GM18868 (cell line): Measurements from ENCODE around the gene RRAD.
A peak's percentile ranks its signal among the peaks of the same experiment; 100 is the strongest.
"Not testable (repeated sequence)": the region's sequence is repeated elsewhere in the genome, so short reads cannot be mapped to it uniquely, and the experiment has no call there.

Source experiments
- ATAC-seq: cut with Tn5 transposase; IDR thresholded peaks from one replicate; pipeline ENCODE4 v1.9.1; 2021; ENCODE audit warnings: mild to moderate bottlenecking, moderate library complexity; ENCODE audit not compliant: unreplicated experiment

RRAD gene, protein sequence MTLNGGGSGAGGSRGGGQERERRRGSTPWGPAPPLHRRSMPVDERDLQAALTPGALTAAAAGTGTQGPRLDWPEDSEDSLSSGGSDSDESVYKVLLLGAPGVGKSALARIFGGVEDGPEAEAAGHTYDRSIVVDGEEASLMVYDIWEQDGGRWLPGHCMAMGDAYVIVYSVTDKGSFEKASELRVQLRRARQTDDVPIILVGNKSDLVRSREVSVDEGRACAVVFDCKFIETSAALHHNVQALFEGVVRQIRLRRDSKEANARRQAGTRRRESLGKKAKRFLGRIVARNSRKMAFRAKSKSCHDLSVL

DNA sequence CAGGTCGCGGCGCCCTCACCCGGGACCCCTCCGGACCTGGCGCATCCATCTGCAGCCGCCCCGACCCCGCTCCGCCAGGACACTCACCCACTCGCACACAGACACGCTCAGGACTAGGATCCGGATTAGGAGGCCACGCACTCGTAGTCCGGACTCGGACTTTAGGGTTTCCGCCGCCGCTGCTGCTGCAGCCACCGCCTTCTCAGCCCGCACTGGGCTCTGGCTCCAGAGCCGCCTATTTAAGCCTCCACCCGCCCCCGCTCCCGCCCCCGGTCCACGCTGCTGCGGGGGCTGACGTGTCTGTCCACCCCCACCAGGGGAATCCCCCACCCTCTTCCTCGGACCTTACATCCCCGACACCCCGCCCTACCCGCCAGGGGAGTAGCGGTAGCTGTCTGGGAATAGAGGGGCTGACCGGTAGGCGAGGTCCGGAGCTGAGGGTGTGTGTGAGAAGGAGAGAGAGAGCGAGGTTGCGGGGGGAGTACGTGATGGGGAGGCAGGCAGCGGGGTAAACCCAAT lies at the start of gene RRAD:
Gene RRAD (minus strand): TSS at position 214 of the 519 bp plus-strand sequence. CDS start 356 bp downstream, outside the sequence.
- no peak for ATAC-seq

DNA sequence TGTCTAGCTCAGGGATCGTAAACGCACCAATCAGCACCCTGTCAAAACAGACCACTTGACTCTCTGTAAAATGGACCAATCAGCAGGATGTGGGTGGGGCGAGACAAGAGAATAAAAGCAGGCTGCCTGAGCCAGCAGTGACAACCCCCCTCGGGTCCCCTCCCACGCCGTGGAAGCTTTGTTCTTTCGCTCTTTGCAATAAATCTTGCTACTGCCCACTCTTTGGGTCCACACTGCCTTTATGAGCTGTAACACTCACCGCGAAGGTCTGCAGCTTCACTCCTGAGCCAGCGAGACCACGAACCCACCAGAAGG lies 49.6 kb upstream of the RRAD start:
- ATAC-seq = not testable (repeated sequence)

DNA sequence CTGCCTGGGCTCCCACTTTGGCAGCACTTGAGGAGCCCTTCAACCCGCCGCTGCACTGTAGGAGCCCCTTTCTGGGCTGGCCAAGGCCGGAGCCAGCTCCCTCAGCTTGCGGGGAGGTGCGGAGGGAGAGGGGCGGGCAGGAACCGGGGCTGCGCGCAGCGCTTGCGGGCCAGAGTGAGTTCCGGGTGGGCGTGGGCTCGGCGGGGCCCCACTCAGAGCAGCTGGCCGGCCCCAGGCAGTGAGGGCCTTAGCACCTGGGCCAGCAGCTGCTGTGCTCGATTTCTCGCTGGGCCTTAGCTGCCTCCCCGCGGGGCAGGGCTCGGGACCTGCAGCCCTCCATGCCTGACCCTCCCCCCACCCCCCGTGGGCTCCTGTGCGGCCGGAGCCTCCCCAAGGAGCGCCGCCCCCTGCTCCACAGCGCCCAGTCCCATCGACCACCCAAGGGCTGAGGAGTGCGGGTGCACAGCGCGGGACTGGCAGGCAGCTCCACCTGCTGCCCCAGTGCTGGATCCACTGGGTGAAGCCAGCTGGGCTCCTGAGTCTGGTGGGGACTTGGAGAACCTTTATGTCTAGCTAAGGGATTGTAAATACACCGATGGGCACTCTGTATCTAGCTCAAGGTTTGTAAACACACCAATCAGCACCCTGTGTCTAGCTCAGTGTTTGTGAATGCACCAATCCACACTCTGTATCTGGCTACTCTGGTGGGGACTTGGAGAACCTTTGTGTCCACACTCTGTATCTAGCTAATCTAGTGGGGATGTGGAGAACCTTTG lies 49.0 kb upstream of the RRAD start:
- ATAC-seq = not testable (repeated sequence)

DNA sequence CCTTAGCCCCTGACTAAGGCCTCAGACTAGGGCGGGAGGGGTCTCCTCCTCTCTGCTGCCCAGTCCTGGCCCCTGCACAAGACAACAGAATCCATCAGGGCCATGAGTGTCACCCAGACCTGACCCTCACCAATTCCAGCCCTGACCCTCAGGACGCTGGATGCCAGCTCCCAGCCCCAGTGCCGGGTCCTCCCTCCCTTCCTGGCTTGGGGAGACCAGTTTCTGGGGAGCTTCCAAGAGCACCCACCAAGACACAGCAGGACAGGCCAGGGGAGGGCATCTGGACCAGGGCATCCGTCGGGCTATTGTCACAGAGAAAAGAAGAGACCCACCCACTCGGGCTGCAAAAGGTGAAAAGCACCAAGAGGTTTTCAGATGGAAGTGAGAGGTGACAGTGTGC lies 48.4 kb upstream of the RRAD start:
- no peak for ATAC-seq

GRCh38 chr16:66972983-66973382 lies 47.6 kb upstream of the RRAD start:
- no peak for ATAC-seq

GRCh38 chr16:66970775-66971720 lies 45.7 kb upstream of the RRAD start:
- ATAC-seq = no peak

DNA sequence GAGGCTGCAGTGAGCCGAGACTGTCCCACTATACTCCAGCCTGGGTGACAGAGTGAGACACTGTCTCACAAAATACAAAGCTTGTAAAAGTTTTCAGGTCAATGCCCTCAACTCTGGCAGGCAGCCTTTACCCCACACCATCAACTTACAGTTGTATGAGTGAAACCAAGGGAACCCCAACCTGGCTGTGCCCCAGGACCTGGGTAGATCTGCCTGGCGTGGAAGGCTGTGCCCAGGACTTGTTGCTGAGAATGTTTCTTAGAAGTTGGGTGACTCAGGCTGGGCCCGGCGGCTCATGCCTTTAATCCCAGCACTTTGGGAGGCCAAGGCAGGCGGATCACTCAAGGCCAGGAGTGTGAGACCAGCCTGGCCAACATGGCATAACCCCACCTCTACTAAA lies 43.5 kb upstream of the RRAD start:
- ATAC-seq = no peak

GRCh38 chr16:66964049-66964448 lies 38.7 kb upstream of the RRAD start:
- no peak for ATAC-seq

DNA sequence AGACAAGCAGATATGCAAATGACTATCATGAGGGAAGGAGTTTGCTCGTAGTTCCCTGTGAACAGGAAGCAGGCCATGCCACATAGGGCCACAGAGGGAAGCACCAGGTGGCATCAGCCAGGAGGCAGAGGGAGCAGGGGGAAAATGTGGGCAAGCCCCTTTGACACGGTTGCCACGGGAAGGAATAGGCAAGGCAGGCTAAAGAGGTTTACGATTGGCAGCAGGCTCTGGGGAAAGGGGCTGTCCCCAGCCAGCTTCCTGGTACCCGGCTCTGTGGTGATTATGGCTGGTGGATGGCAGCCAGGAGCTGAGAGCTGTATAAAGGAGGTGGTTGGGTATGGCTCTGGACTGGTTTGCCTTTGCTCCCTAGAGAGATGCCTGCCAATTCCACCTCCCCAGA lies 36.6 kb upstream of the RRAD start:
- no peak for ATAC-seq

GRCh38 chr16:66961065-66961744 lies 35.9 kb upstream of the RRAD start, which contains the start of gene CES3:
CES3 (plus strand) TSS chr16:66961266; CDS start chr16:66961308, 42 bp downstream.
- peak; percentile 78 for ATAC-seq

GRCh38 chr16:66960270-66960669 lies 34.9 kb upstream of the RRAD start:
- no peak for ATAC-seq

- no peak for ATAC-seq
Observed at GRCh38 chr16:66959704-66960161, 34.4 kb upstream of the RRAD start.

- no peak for ATAC-seq
Observed at GRCh38 chr16:66958857-66959703, 33.7 kb upstream of the RRAD start.

- not testable (repeated sequence) for ATAC-seq
Observed at GRCh38 chr16:66956154-66956457, 30.8 kb upstream of the RRAD start.

GRCh38 chr16:66955363-66956153 lies 30.2 kb upstream of the RRAD start:
- ATAC-seq = not testable (repeated sequence)

DNA sequence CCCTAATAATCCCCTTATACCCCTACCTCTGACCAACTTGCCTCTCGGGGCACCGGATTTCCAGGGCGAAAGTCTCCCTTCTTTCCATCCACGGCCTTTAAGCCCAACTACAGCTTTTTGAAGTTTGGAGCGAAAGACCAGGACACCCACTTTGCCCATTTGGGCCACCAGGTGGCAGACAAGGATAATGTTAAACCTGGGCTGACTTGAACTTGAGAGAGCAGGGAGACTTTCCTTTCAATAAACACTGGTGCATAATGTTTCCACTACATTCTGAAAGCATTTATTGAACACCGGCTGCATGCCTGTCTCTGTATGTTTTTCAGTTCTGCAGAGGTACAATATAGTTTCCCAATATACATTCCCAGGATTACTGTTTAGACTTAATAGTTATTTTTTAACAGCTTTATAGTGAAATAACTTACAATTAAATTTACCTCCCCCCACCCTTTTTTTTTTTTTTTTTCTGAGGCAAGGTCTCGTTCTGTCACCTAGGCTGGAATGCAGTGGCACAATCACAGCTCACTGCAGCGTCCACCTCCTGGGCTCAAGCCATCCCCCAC lies 28.8 kb upstream of the RRAD start:
- ATAC-seq = no peak

DNA sequence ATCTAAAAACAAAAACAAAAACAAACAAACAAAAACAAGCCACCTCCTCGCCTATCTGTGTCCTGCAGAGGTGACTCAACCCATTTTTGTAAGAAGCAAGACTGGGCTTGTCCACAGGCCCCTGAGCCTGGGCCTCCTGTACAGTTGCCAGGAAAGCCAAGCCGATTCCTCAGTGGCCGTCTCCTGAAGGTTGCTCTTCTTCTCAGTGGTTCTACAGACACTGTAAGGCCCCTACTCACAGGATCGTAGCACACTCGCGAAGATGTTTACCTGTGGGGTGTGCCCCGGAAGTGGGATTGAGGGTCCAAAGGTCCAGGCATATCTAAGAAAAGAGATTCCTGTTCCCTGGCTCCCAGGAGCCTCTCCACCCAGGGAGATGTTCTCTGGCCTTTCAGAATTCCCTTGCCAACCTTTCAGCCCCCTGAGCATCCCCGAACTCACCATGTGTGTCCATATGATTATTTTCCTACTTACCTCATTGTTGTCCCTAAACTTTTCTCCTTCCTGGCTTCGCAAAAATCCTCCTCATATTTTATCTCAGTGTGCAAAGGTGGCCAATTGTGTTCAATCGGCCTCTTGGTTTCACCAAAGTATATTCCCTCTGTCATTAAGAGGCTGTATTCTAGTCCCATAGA lies 28.2 kb upstream of the RRAD start:
- no peak for ATAC-seq
